Endothelial cell of umbilical vein (primary cell): Measurements from ENCODE around the gene PLS1.

Experiments
- CTCF ChIP-seq, 2 donors: IDR thresholded peaks; 1 replicate in 1 of 2; 2 replicates in 1 of 2; pipeline ENCODE4 v1.5.1; 2011; ENCODE audit warnings: low read length in 2 of 2, mild to moderate bottlenecking in 2 of 2, moderate library complexity in 2 of 2, control low read depth in 1 of 2, inconsistent platforms in 1 of 2, low read depth in 1 of 2; ENCODE audit not compliant: insufficient read depth in 1 of 2; ENCODE audit errors: extremely low read depth in 1 of 2
- EZH2 ChIP-seq: IDR thresholded peaks from 2 replicates; pipeline ENCODE4 v1.6.1; 2012; ENCODE audit warnings: borderline replicate concordance, low read depth, mild to moderate bottlenecking, moderate library complexity, low read length, inconsistent platforms; ENCODE audit not compliant: severe bottlenecking
- MAX ChIP-seq: IDR thresholded peaks from 2 replicates; pipeline ENCODE4 v1.6.1; 2011; ENCODE audit not compliant: insufficient read depth, insufficient read length
- MYC ChIP-seq: IDR thresholded peaks from one replicate; pipeline ENCODE4 v1.6.1; 2011; ENCODE audit warnings: mild to moderate bottlenecking, low read depth, low read length
- POLR2A ChIP-seq: IDR thresholded peaks from 2 replicates; pipeline ENCODE4 v1.6.1; 2012; ENCODE audit warnings: low read depth, mild to moderate bottlenecking, control low read depth, low read length
- POLR2AphosphoS5 ChIP-seq: IDR thresholded peaks from 2 replicates; pipeline ENCODE4 v1.6.1; 2012; ENCODE audit warnings: low read depth, mild to moderate bottlenecking, control low read depth, low read length, moderate library complexity; ENCODE audit not compliant: insufficient read depth

- TF ChIP-seq CTCF (IDR thresholded peaks at IDR 0.05; ENCODE audit: extremely low read depth in 1 of 2, insufficient read depth in 1 of 2, low read depth in 1 of 2, low read length in 2 of 2) (no peak), POLR2A (no peak), MAX (no peak), EZH2 (no peak), MYC (no peak), POLR2AphosphoS5 (no peak)
Measured at GRCh38 chr3:142691527-142691926, 95.3 kb downstream of the PLS1 start.
